Stimulated activated CD4-positive, alpha-beta T cell treated with anti-CD3 and anti-CD28 coated beads, Interleukin-12 subunit alpha, Interleukin-12 subunit beta, amount 100 ng/mL, for 24 hours (primary cell): ENCODE results near the gene PFDN2.

Experiments
- DNase-seq, 2 experiments: peaks; one replicate each; pipeline ENCODE4 v3.0.0-alpha.2; 2020; ENCODE audit warnings: low read depth in 2 of 2

Gene PFDN2

GRCh38 chr1:161099090-161099802, 18.6 kb downstream of the PFDN2 start:
- no peak for DNase-seq

- peak; percentile 43 to 54 for DNase-seq
These were observed 19.4 kb downstream of the PFDN2 start, which contains the start of gene KLHDC9 for GRCh38 chr1:161098210-161099068. TSS of gene KLHDC9 (plus strand) at chr1:161098361. CDS start at chr1:161098536, 175 bp downstream.

- DNase-seq, result no peak
These were observed 21.3 kb downstream of the PFDN2 start for GRCh38 chr1:161096530-161096929.

GRCh38 chr1:161096015-161096414, 21.8 kb downstream of the PFDN2 start:
- no peak for DNase-seq

GRCh38 chr1:161095230-161095629, 22.6 kb downstream of the PFDN2 start:
- DNase-seq, result no peak

GRCh38 chr1:161094481-161094880, 23.4 kb downstream of the PFDN2 start:
- DNase-seq, result no peak

- DNase-seq, result peak in 1 of 2 experiments; percentile 31
These were observed 25.2 kb downstream of the PFDN2 start for GRCh38 chr1:161092621-161093028.

GRCh38 chr1:161091796-161092507, 25.9 kb downstream of the PFDN2 start:
- no peak for DNase-seq

GRCh38 chr1:161091093-161091492, 26.7 kb downstream of the PFDN2 start:
- DNase-seq, result no peak

- no peak for DNase-seq
These were observed 27.2 kb downstream of the PFDN2 start for GRCh38 chr1:161090617-161091016.

GRCh38 chr1:161089938-161090337, 27.9 kb downstream of the PFDN2 start:
- no peak for DNase-seq

- DNase-seq, result no peak
These were observed 28.4 kb downstream of the PFDN2 start, which contains the start of gene NECTIN4 for GRCh38 chr1:161089251-161089924. TSS of gene NECTIN4 (minus strand) at chr1:161089558. CDS start at chr1:161089296, 262 bp downstream.

GRCh38 chr1:161088587-161089110, 29.2 kb downstream of the PFDN2 start:
- DNase-seq, result no peak

- DNase-seq, result no peak
These were observed 31.4 kb downstream of the PFDN2 start for GRCh38 chr1:161086457-161086856.

GRCh38 chr1:161085165-161085564, 32.7 kb downstream of the PFDN2 start:
- no peak for DNase-seq

GRCh38 chr1:161084597-161084988, 33.2 kb downstream of the PFDN2 start:
- DNase-seq, result no peak

GRCh38 chr1:161083748-161084596, 33.9 kb downstream of the PFDN2 start:
- DNase-seq, result no peak

- no peak for DNase-seq
These were observed 34.7 kb downstream of the PFDN2 start for GRCh38 chr1:161082996-161083747.

- DNase-seq, result no peak
These were observed 35.4 kb downstream of the PFDN2 start for GRCh38 chr1:161082483-161082882.

GRCh38 chr1:161081519-161081918, 36.3 kb downstream of the PFDN2 start:
- no peak for DNase-seq
